Measurements from ENCODE around the gene NBR1.
A peak's percentile ranks its signal among the peaks of the same experiment; 100 is the strongest.
"Not testable (repeated sequence)": the region's sequence is repeated elsewhere in the genome, so short reads cannot be mapped to it uniquely, and the experiment has no call there.

NBR1 gene

GRCh38 chr17:43212641-43213490 is 41.9 kb downstream of the NBR1 start:
- peak; percentile 38 for DNase-seq (ENCODE audit: low spot score)

GRCh38 chr17:43213545-43213944 is 42.5 kb downstream of the NBR1 start:
- no peak for DNase-seq (ENCODE audit: low spot score)

GRCh38 chr17:43215341-43215740 is 44.3 kb downstream of the NBR1 start:
- DNase-seq (ENCODE audit: low spot score) = no peak

- no peak for DNase-seq (ENCODE audit: low spot score)
Measured at GRCh38 chr17:43216369-43216761, 45.4 kb downstream of the NBR1 start.

GRCh38 chr17:43216762-43217613 is 46.0 kb downstream of the NBR1 start:
- DNase-seq (ENCODE audit: low spot score) = no peak

GRCh38 chr17:43217614-43218087 is 46.6 kb downstream of the NBR1 start:
- DNase-seq (ENCODE audit: low spot score) = no peak

GRCh38 chr17:43219001-43219400 is 48.0 kb downstream of the NBR1 start:
- no peak for DNase-seq (ENCODE audit: low spot score)

- DNase-seq (ENCODE audit: low spot score) = no peak
Measured at GRCh38 chr17:43219746-43220380, 48.8 kb downstream of the NBR1 start.

- DNase-seq (ENCODE audit: low spot score) = no peak
Measured at GRCh38 chr17:43220511-43221125, 49.6 kb downstream of the NBR1 start.

- DNase-seq (ENCODE audit: low spot score) = no peak
Measured at GRCh38 chr17:43224146-43224705, 53.2 kb downstream of the NBR1 start.

GRCh38 chr17:43226393-43226792 is 55.4 kb downstream of the NBR1 start:
- no peak for DNase-seq (ENCODE audit: low spot score)

GRCh38 chr17:43228020-43228782 is 57.2 kb downstream of the NBR1 start, which contains the start of gene CCDC200:
TSS of gene CCDC200 (minus strand) at chr17:43228623. CDS start at chr17:43228554, 69 bp downstream.
- DNase-seq (ENCODE audit: low spot score) = not testable (repeated sequence)

GRCh38 chr17:43231205-43232020 is 60.4 kb downstream of the NBR1 start:
- not testable (repeated sequence) for DNase-seq (ENCODE audit: low spot score)

- peak; percentile 34 for DNase-seq (ENCODE audit: low spot score)
Measured at GRCh38 chr17:43232021-43232699, 61.1 kb downstream of the NBR1 start.

- not testable (repeated sequence) for DNase-seq (ENCODE audit: low spot score)
Measured at GRCh38 chr17:43233263-43233662, 62.2 kb downstream of the NBR1 start.

GRCh38 chr17:43233877-43234276 is 62.9 kb downstream of the NBR1 start, which contains the start of gene RNU2-1:
TSS of gene RNU2-1 (minus strand) at chr17:43233977.
- DNase-seq (ENCODE audit: low spot score) = not testable (repeated sequence)

- DNase-seq (ENCODE audit: low spot score) = not testable (repeated sequence)
Measured at GRCh38 chr17:43239597-43239996, 68.6 kb downstream of the NBR1 start.

- DNase-seq (ENCODE audit: low spot score) = not testable (repeated sequence)
Measured at GRCh38 chr17:43240596-43241352, 69.8 kb downstream of the NBR1 start.

All from NAMALWA (cell line).